Myocyte (in vitro differentiated cells): ENCODE data around the gene TEKT3. TPM values are rescaled to one million over a fixed set of nuclear protein-coding genes. Genes with fewer than 3 reads are reported as not detected.

Experiments used
- DNase-seq: peaks from one replicate; pipeline ENCODE4 v3.0.0-alpha.2; 2012; ENCODE audit warnings: low read depth
- total RNA-seq: library from RNA; depleted of rRNA; stranded (reverse); fragments of >200 nt; gene quantifications from 2 replicates; pipeline ENCODE4 v1.2.3, GENCODE V29; 2014

Gene TEKT3
- total RNA-seq, 1 donor from 2014 or later = not detected

DNA sequence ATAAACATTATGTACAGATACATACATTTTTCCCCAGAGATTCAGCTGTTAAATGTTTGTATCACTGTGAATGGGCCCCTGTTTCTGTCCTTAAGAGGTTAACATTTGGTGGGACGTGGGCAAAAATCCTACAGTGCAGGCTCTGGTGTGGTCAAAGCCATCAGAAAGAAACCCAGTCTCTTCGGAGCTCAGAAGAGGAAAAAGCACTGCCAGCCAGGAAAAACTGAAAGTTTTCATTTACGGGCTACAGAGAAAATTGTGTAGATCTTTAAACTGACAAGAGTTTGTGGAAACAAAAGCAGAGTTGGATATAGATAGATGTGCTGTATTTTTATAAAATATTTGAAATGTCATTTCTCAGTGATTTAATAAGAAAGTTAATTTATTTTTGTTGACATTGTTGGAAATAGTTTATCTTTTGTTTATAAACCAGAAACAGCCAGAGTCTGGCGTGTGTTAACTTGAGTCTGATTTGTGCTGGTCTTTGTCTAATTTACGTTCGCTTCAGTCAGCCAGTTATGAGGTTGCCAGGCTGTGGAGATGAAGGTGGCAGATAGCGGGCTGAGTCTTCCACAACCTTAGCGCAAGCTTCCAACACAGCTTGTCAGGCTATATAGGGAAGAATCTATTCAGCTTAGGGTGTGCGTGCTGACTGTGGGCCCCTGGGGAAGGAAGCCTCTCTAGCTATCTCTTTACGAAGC, 9.5 kb upstream of the TEKT3 start:
- no peak for DNase-seq

DNA sequence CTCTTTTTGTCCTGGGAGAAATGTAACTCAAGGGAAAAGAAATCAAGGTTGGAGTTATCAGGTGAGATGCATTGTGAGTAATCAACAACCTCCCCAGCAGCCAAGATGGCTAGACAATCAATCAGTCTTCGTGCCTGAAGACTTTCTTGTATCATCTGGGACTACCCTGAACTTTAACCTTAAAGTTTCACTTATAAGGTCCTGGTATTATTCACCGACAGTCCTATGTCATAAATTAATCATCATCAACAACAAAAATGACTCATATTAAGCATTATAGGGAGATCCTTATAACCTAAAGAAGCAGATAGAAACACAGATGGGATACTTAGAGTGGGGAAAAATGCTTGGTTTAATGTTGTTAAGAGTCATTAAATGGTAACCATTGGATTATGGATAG, 7.7 kb upstream of the TEKT3 start:
- no peak for DNase-seq

GRCh38 chr17:15348021-15348420, 6.6 kb upstream of the TEKT3 start:
- DNase-seq = peak; percentile 13

DNA sequence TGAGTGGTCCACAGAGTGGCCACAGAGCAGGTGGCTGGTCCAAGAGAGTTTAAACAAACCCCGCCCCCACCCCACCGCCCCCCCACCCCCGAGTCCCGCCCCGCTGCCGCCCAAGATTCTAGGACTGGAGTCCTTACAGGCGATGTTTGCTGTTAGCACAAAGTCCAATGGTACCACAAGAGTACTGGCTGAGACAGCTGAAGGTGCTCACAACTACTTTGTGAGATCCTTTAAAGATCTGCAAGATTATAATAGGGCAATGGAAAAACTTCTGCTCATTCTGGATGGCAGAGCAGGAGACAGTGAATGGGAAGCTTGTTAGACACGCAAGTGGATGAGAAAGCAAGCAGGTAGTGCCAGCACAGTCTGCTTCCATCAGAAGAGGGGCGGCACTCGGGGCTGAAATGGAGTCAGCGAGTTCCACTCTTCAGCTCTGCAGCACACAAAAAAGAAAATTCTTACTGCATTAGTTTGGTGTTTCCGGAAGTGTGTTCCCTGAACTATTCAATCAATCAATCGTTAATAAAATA, 4.7 kb upstream of the TEKT3 start:
- peak; percentile 20 for DNase-seq

GRCh38 chr17:15343749-15344148, 2.4 kb upstream of the TEKT3 start:
- no peak for DNase-seq

GRCh38 chr17:15342460-15342859, 1.1 kb upstream of the TEKT3 start:
- no peak for DNase-seq

DNA sequence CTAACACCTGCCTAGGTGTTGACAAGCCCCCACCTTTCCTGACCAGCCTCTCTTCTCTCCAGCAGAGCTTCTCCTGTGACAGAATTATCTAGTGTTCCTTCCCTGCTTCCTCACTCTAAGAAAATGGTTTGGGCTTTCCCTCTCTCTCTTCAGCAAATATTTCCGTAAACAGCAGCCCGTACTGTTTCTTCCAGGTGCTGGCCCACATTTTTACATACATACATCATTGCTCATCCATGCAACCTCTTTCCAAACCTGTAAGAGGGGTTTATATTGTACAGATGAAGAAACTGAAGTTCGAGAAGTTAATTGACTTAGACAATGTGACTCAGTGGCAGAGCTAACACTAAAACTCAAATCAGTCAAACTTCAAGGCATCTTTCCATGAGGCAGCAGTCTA, 569 bp upstream of the TEKT3 start:
- DNase-seq = no peak

DNA sequence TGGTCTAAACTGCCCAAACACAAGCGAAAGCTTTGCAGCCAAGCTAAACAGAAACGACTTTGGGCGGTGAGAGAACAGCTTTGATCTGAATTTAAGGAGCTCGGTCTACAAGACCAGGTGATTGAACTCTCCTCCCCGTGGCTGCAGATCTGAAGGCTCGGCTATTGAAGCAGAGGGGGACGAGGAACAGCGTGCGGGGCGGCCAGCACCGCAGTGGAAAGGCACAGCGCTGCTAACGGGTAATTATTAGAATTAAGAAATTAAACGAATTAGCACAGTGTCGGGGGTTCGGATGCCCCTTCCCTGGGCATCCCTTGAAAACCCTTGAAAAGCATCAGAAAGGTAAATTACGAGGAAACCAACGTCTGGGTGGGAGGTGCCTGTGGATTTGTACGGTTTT, 431 bp downstream of the TEKT3 start:
- DNase-seq = no peak

DNA sequence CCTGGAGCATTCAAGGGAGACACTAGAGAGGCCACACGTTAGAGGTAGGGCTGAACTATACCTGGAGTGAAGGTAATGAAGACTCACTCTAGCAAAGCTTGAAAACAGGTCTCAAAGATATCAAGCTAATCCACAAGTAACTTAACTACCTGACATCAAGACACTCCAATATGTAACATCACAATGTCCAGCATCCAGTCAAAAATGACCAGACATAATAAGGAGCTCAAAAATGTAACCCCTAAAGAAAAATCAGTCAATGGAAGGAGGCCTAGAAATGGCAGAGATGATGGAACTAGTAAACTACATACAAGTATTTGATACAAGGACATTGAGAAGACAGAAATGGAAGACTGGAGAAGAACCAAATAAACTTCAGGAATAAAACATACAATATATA, 6.0 kb downstream of the TEKT3 start:
- DNase-seq = no peak

DNA sequence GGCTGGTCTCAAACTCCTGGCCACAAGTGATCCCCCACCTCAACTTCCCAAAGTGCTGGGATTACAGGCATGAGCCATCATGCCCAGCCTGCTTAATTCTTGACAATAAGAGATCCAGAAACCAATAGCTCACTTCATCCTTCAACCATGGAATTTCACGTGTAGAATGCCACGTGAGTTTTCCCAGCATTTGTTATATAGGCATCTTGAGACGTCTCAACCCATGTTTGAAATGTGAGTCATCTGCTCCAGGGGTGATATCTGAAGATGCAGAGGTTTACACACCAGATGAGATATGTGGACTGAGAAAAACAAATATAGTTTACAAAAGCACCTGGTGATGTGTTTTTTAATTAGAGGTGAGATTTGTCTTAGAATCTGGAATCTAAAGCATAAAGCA, 7.1 kb downstream of the TEKT3 start:
- DNase-seq = no peak

DNA sequence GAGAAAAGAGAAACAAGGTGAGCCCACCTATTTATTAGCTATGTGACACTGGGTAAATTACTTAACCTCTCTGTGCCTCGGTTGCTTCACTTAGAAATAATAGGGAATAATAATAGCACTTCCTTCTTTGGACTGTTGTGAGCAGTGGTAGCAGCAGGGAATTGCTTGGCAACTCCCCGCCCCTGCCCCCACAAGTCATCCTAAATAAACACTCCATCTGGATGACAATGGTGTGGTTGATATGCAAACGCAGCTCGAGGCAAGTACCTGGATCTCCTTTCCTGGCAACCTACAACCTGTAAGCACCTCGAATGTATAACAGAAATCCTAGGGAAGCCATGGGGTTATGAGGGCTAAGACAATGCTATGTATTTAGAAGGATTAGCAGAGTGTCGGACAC, 9.1 kb downstream of the TEKT3 start:
- DNase-seq = no peak

DNA sequence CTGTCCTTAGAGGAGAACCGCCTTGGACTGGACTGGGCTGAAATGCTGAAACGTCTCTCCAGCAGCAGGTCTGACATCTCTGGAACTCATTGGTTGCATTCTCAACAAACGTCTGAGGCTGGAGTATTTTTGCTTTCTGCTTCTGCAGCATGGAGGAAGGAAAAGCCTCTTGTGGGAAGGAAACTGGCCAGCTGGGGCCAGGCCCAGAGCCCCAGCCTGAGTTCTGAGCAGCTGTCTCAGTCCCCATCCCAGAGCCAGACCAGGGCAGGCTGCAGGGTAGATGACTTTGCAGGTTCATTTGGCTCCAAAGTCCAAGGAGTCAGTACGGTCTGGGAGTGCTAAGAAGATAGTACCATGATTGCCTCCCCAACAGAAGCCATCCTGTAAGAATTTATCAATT, 18.3 kb downstream of the TEKT3 start:
- peak; percentile 85 for DNase-seq

GRCh38 chr17:15321556-15322251, 19.7 kb downstream of the TEKT3 start:
- peak; percentile 68 for DNase-seq

DNA sequence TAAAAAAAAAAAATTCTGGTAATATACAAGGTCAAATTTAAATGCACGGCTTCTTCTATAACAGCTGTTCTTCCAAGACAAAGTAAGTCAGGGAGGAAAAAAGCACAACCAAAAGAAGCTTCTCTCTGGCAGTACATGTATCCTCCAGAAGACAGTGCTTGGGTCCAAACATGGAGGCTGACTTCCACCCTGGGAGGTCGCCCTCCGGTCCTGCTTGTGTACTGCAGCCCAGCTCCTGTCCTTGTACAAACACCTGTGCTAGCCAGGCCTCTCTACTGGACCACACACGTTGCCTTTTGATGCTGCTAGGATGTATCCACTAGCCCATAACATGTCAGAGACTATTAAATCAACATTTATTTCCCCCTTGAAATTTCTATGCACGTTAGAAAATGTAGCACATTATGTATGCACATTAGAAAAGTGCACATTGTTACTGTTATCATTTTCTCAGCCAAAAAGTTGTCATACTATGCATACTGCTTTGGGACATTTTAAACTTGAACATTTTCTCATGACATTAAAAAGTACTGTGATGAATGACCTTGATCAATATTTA, 21.9 kb downstream of the TEKT3 start:
- DNase-seq = no peak

GRCh38 chr17:15311996-15312395, 29.4 kb downstream of the TEKT3 start:
- DNase-seq = no peak

DNA sequence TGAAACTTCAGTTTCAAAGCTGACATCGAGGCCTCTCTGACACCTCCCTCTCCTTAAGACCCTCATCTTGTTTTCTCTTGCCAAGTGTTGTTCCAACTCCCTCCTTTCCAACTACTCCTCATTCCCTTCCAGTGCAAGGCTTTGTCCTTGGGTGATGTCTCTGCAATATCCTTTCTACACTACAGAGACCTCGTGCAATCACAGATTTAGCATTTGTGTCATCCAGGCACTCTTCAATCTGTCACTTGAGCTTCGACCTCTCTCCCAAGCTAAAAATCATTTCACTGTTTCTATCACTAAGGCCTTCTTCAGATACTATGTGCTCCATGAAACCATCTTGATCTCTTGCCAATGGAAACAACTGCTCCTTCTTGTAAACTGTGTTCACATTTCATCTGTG, 31.6 kb downstream of the TEKT3 start:
- DNase-seq = no peak

- no peak for DNase-seq
These were observed 32.2 kb downstream of the TEKT3 start for GRCh38 chr17:15309236-15309635.

DNA sequence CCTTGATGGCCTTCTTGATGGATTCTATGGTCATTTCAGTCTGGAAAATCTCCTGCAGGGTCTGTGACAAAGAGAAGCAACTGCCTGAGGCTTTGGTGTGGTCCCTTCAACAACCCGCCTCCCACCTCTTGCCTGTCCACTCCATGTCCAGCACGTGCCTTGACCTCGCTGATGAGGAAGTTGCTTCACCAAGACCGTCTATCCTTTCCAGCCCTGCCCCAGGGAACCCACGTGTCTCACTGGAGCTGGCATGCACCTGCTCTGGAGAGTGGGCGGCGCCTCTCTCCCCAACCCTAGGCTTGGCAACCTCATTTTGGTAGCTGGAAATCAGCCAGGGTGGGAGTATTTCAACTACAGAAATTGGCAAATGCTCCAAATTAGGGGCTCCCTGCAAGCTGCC, 32.6 kb downstream of the TEKT3 start:
- no peak for DNase-seq

DNA sequence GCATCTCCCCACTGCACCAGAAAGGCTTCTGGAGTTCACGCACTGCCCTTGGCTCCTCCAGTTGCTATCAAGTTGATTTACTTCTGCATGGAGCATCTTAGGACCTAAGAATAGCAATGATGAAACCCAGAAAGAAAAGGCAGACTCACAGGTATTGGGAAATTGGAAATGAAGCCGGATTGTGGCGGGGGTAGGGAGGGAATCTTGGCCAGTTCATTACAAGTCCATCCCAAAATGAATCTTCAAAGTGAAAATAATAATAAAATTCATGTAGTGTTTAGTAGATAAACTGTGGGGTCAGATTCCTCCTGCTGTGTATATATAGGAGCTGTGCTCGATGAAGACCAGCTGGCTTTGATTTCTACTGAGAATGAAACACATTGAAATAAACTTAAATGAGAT, 33.7 kb downstream of the TEKT3 start:
- no peak for DNase-seq

DNA sequence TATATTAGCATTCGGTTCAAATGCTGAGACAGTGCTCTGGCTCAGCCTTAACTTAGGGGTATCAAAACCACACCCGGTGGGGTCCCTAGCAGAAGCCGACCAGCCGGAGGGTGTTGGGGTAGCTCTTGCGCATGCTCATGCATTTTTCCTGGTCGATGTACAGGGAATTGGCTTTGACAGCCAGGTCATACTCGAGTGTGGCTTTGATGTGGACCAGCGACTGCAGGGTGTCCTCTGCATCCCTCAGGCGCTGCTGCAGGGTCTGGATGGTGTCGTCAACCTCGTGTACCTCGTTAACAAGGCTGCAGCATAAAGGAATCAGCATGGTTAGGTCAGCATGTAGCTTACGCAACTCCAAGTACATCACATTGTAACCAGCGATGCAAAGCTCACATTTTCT, 37.5 kb downstream of the TEKT3 start:
- DNase-seq = no peak

DNA sequence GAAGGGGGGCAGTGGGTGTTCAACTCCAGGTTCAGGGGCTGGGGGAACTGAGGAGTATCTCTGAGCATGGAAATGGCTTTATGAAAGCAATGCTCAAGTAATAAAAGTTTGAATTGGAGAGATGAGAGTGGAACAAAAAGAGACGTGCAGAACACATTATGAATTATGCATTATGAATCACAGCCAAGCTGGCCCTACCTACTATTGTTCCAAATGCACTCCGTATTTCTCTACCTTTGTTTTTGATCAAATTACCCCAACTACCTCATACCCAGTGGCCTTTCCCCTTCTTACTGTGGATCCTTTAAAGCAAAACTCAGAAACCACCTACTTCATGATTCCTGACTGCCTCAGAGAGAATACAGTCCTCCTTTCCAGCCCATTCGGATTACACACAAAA, 38.1 kb downstream of the TEKT3 start:
- DNase-seq = no peak

DNA sequence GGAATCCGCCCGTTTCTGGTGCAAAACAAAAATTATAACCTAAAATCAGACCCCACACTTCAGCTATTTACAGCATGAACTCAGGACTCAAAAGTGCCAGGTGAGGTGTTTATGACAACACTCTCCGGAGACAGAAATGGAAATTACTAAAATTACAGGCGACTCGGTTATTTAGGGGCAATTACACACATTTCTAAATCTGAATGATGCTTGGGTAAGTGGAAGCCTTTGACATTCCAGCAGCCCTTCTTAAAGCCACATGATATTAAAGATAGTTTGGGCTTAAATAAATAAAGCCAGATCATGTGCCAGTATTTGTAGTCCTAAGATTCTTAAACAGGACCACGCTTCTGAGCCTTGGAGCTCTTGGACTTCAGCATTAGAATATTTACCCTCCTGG, 39.6 kb downstream of the TEKT3 start:
- DNase-seq = peak; percentile 48

- DNase-seq = peak; percentile 40
These were observed 43.2 kb downstream of the TEKT3 start for GRCh38 chr17:15298176-15298575.
